ENCODE results near the gene TEPSIN. TPM values are rescaled to one million over a fixed set of nuclear protein-coding genes. Genes with fewer than 3 reads are reported as not detected.

TEPSIN gene
- total RNA-seq, 2 donors from 2014 or later, result 30.0 to 45.0 TPM

DNA sequence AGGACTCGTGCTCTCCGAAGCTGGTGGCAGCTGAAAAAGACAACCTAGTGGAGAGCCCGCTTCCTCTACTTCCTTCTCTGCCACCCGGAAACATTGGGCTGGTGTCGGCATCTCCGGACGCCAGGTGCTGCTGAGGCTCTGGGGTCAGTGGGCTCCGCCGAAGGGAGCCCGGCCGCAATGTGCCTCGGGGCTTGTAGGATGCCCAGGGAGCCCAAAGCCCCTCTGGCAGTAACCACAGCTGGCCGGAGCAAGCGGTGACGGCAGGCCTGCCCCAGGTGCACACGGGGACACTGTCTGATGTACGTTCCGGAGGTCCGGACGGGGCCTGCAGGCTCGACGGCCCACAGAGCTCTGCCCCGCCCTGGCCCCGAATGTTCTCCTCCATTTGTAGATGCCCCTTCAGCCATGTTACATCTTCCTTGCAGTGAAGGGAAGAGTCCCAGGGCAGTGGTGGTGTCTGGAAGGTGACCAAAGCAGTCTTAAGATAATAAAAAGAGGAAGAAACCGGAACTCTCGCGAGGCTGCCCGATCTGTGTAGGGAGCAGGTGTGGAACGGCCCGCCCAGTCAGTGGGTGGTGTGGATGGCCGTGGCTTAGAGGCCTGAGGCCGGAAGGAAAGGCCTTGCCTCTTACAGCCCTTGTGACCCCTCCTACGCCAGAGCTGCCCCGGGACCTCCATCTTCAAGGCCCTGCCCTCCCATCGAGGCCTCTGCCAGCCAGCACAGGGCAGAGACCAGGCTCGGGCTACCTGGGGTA is 22.9 kb upstream of the TEPSIN start:
- TF ChIP-seq, protein P1, sequence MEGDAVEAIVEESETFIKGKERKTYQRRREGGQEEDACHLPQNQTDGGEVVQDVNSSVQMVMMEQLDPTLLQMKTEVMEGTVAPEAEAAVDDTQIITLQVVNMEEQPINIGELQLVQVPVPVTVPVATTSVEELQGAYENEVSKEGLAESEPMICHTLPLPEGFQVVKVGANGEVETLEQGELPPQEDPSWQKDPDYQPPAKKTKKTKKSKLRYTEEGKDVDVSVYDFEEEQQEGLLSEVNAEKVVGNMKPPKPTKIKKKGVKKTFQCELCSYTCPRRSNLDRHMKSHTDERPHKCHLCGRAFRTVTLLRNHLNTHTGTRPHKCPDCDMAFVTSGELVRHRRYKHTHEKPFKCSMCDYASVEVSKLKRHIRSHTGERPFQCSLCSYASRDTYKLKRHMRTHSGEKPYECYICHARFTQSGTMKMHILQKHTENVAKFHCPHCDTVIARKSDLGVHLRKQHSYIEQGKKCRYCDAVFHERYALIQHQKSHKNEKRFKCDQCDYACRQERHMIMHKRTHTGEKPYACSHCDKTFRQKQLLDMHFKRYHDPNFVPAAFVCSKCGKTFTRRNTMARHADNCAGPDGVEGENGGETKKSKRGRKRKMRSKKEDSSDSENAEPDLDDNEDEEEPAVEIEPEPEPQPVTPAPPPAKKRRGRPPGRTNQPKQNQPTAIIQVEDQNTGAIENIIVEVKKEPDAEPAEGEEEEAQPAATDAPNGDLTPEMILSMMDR (conservative IDR thresholded peaks at IDR 0.05), result no peak
- Histone ChIP-seq H3K27me3 (ENCODE audit: control insufficient read depth, insufficient read depth, low read length, poor library complexity, severe bottlenecking) (no peaks in the 10 kb centered on the region), H3K27ac (ENCODE audit: low read depth, low read length) (no peak overlapping the region), H3K36me3 (ENCODE audit: control insufficient read depth, insufficient read depth, low read length) (peaks cover 13% of the 10 kb centered on the region), H3K4me1 (ENCODE audit: control insufficient read depth, insufficient read depth, low read length) (no peaks in the 10 kb centered on the region), H3K9ac (ENCODE audit: extremely low read depth, low read length, poor library complexity, severe bottlenecking) (no peak overlapping the region), H3K4me3 (ENCODE audit: low read length) (no peak overlapping the region), H3K9me3 (ENCODE audit: control insufficient read depth, low read length) (no peaks in the 10 kb centered on the region)
- Mint-ChIP-seq H3K4me3 (no peak overlapping the region), H3K36me3 (ENCODE audit: low read depth) (peaks cover 43% of the 10 kb centered on the region), H3K27ac (no peak overlapping the region), H3K27me3 (ENCODE audit: insufficient read depth) (no peaks in the 10 kb centered on the region), H3K9me3 (no peaks in the 10 kb centered on the region), H3K4me1 (no peaks in the 10 kb centered on the region)
- no peak for DNase-seq
- 95 to 99% methylated on average over 22 to 36 of the region's 36 CpGs for WGBS, 2 experiments (ENCODE audit: insufficient coverage in 1 of 2, insufficient read length in 1 of 2)

DNA sequence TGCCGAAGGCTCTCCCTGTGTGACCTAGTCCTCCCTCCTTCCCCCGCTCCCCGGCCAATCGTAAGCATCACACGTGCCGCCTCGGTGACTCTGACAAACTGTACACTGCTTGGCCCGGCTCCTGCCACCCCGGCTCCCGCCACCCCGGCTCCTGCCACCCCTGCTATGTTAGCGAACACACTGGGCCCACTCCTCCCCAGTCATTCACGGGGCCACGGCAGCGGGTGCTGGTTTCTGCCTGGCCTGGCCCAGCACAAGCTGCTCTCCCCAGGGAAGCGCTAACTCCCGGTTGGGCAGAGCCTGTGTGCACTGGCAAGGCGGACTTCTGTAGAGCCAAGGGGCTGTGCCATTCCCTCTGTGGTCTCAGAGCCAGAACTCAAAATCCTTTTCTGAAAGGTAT is 22.2 kb upstream of the TEPSIN start:
- Histone ChIP-seq H3K9ac (ENCODE audit: extremely low read depth, low read length, poor library complexity, severe bottlenecking) (no peak overlapping the region), H3K4me3 (ENCODE audit: low read length) (no peak overlapping the region), H3K36me3 (ENCODE audit: control insufficient read depth, insufficient read depth, low read length) (peaks cover 13% of the 10 kb centered on the region), H3K4me1 (ENCODE audit: control insufficient read depth, insufficient read depth, low read length) (no peaks in the 10 kb centered on the region), H3K27ac (ENCODE audit: low read depth, low read length) (no peak overlapping the region), H3K27me3 (ENCODE audit: control insufficient read depth, insufficient read depth, low read length, poor library complexity, severe bottlenecking) (no peaks in the 10 kb centered on the region), H3K9me3 (ENCODE audit: control insufficient read depth, low read length) (no peaks in the 10 kb centered on the region)
- H3K27me3 Mint-ChIP-seq (ENCODE audit: insufficient read depth), result no peaks in the 10 kb centered on the region
- H3K9me3 Mint-ChIP-seq, result no peaks in the 10 kb centered on the region
- peaks cover 39% of the 10 kb centered on the region for H3K36me3 Mint-ChIP-seq (ENCODE audit: low read depth)
- H3K27ac Mint-ChIP-seq, result no peak overlapping the region
- no peak overlapping the region for H3K4me3 Mint-ChIP-seq
- no peaks in the 10 kb centered on the region for H3K4me1 Mint-ChIP-seq
- TF ChIP-seq, protein P1 (conservative IDR thresholded peaks at IDR 0.05), result no peak
- DNase-seq, result no peak
- 88 to 92% methylated on average over 13 to 18 of the region's 18 CpGs for WGBS, 2 experiments (ENCODE audit: insufficient coverage in 1 of 2, insufficient read length in 1 of 2)

DNA sequence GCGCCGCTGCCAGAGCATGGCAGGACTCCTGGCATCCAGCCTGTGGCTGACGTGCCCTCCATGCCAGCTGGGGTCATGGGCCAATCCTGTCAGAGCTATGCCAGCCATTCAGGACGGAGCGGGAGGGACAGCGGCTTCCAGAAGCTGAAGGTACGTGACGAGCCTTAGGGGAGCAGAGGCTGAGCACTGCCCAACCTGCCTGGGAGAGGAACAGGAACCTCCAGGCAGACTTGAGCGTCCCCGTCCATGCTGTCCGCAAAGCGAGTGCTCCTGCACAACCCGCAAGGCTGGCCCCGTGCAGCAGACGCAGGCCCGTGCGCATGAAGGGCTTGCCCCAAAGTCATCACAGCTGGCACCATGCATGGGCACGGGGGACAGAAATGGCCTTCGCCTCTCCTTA is 21.8 kb upstream of the TEPSIN start:
- TF ChIP-seq, protein P1 (conservative IDR thresholded peaks at IDR 0.05), result no peak
- WGBS, 2 experiments (ENCODE audit: insufficient coverage in 1 of 2, insufficient read length in 1 of 2), result 92 to 96% methylated on average over 16 to 19 of the region's 19 CpGs
- Histone ChIP-seq H3K9ac (ENCODE audit: extremely low read depth, low read length, poor library complexity, severe bottlenecking) (no peak overlapping the region), H3K9me3 (ENCODE audit: control insufficient read depth, low read length) (no peaks in the 10 kb centered on the region), H3K27me3 (ENCODE audit: control insufficient read depth, insufficient read depth, low read length, poor library complexity, severe bottlenecking) (no peaks in the 10 kb centered on the region), H3K27ac (ENCODE audit: low read depth, low read length) (no peak overlapping the region), H3K4me3 (ENCODE audit: low read length) (no peak overlapping the region), H3K36me3 (ENCODE audit: control insufficient read depth, insufficient read depth, low read length) (peaks cover 10% of the 10 kb centered on the region), H3K4me1 (ENCODE audit: control insufficient read depth, insufficient read depth, low read length) (no peaks in the 10 kb centered on the region)
- Mint-ChIP-seq H3K4me3 (no peak overlapping the region), H3K27ac (no peak overlapping the region), H3K4me1 (no peaks in the 10 kb centered on the region), H3K36me3 (ENCODE audit: low read depth) (peaks cover 35% of the 10 kb centered on the region), H3K9me3 (no peaks in the 10 kb centered on the region), H3K27me3 (ENCODE audit: insufficient read depth) (no peaks in the 10 kb centered on the region)
- DNase-seq, result no peak

Measured in endodermal cell (in vitro differentiated cells).